IMR-90 (cell line): ENCODE results near the gene GNB1L.

Experiments
- CHD1 ChIP-seq: IDR thresholded peaks from 2 replicates; pipeline ENCODE4 v1.6.1; 2012; ENCODE audit warnings: low read depth, low read length, improper control_type of control experiment
- FOS ChIP-seq: fragments of 150-350 bp; IDR thresholded peaks from 2 replicates; pipeline ENCODE4 v1.6.1; 2016; ENCODE audit warnings: low read depth, low read length
- MAZ ChIP-seq: IDR thresholded peaks from 2 replicates; pipeline ENCODE4 v1.6.1; 2012; ENCODE audit warnings: low read depth, mild to moderate bottlenecking, low read length, improper control_type of control experiment, moderate library complexity, borderline replicate concordance
- MXI1 ChIP-seq: IDR thresholded peaks from 2 replicates; pipeline ENCODE4 v1.6.1; 2012; ENCODE audit warnings: low read depth, mild to moderate bottlenecking, low read length, moderate library complexity, borderline replicate concordance
- POLR2A ChIP-seq: IDR thresholded peaks from 2 replicates; pipeline ENCODE4 v1.6.1; 2012; ENCODE audit warnings: mild to moderate bottlenecking, low read depth, low read length
- RAD21 ChIP-seq: IDR thresholded peaks from 2 replicates; pipeline ENCODE4 v1.6.1; 2012; ENCODE audit warnings: low read length, improper control_type of control experiment
- SMC3 ChIP-seq: fragments of 150-350 bp; IDR thresholded peaks from 2 replicates; pipeline ENCODE4 v1.6.1; 2016; ENCODE audit warnings: low read depth, mild to moderate bottlenecking, antibody characterized with exemption, low read length, moderate library complexity
- TF ChIP-seq, protein P1 (sequence below): conservative IDR thresholded peaks from 2 replicates; pipeline ENCODE4 v1.5.1; 2012; ENCODE audit warnings: mild to moderate bottlenecking, low read depth, low read length, improper control_type of control experiment
- TF ChIP-seq, protein P2 (sequence below): fragments of 150-350 bp; IDR thresholded peaks from 2 replicates; pipeline ENCODE4 v1.6.1; 2017; ENCODE audit warnings: mild to moderate bottlenecking, antibody characterized with exemption, low read length, low read depth

DNA sequence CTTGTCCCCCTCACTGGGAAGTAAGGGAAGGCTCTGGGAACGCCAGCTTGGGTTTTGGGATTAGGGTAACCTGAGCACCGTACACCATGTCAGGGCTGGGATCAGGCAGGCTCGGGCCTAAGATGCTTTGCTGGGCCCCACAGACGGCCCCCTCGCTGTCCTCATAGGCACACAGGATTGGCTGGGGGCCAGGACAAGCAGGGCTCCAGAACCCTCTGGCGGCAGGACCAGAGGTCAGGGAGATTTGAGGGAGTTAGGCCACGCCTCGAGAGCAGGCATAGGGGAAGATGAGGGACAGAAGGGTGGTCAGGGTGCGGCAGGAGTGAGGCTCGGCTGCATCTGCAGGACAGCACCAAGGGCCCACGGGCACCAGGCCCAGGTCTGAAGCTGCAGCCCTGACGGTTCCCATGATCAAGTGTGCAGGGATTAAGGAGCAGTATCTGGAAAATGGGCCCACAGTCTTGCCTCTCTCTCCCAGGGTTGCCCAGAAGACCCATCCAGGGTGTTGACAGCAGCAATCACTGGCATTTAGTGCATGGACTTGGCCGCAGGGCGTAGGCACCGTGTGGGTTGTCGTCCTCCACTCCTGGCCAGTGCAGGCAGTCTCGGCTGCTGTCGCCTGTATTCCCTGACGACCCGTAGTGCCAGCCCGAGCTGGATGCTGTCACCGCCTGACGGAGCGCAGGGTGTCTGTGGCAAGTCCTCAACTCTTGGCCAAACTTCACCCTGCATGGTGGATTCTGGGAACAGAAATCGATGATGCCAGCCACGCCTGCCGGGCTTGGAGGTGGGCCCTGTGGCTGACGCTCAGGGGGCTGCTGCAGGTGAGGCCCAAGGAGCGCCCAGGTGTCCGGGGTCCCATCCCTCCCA, 15.7 kb upstream of the GNB1L start:
- TF ChIP-seq, protein P1, sequence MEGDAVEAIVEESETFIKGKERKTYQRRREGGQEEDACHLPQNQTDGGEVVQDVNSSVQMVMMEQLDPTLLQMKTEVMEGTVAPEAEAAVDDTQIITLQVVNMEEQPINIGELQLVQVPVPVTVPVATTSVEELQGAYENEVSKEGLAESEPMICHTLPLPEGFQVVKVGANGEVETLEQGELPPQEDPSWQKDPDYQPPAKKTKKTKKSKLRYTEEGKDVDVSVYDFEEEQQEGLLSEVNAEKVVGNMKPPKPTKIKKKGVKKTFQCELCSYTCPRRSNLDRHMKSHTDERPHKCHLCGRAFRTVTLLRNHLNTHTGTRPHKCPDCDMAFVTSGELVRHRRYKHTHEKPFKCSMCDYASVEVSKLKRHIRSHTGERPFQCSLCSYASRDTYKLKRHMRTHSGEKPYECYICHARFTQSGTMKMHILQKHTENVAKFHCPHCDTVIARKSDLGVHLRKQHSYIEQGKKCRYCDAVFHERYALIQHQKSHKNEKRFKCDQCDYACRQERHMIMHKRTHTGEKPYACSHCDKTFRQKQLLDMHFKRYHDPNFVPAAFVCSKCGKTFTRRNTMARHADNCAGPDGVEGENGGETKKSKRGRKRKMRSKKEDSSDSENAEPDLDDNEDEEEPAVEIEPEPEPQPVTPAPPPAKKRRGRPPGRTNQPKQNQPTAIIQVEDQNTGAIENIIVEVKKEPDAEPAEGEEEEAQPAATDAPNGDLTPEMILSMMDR, result no peak
- no peak for TF ChIP-seq CHD1
- no peak for TF ChIP-seq FOS
- TF ChIP-seq POLR2A, result no peak
- TF ChIP-seq, protein P2, sequence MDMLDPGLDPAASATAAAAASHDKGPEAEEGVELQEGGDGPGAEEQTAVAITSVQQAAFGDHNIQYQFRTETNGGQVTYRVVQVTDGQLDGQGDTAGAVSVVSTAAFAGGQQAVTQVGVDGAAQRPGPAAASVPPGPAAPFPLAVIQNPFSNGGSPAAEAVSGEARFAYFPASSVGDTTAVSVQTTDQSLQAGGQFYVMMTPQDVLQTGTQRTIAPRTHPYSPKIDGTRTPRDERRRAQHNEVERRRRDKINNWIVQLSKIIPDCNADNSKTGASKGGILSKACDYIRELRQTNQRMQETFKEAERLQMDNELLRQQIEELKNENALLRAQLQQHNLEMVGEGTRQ, result no peak
- TF ChIP-seq MXI1, result no peak
- no peak for TF ChIP-seq RAD21
- TF ChIP-seq MAZ, result no peak
- TF ChIP-seq SMC3, result no peak
